Panc1 (cell line): ENCODE measurements around the gene PITPNB.

Experiments used
- CTCF ChIP-seq: fragments of 450-650 bp; IDR thresholded peaks from 2 replicates; pipeline ENCODE4 v1.5.1; 2017; ENCODE audit warnings: mild to moderate bottlenecking
- REST ChIP-seq, 2 experiments: IDR thresholded peaks; 2 replicates each; pipeline ENCODE4 v1.6.1; 2011 to 2012; ENCODE audit warnings: low read depth in 2 of 2, control low read depth in 1 of 2, low read length in 1 of 2, mild to moderate bottlenecking in 1 of 2, moderate library complexity in 1 of 2; ENCODE audit not compliant: insufficient read depth in 1 of 2

GRCh38 chr22:27802346-27803073, 116.5 kb downstream of the PITPNB start:
- no peak for TF ChIP-seq CTCF
- TF ChIP-seq REST (IDR thresholded peaks at IDR 0.05; ENCODE audit: insufficient read depth in 1 of 2, low read depth in 2 of 2, low read length in 1 of 2) = no peak
